OCI-LY7 (cell line): ENCODE data around the gene DENND5B.

ENCODE experiments used
- CTCF ChIP-seq: fragments of 200-600 bp; sonication (generic); conservative IDR thresholded peaks from 2 replicates; pipeline ENCODE4 v1.5.1; 2014; ENCODE audit warnings: mild to moderate bottlenecking, antibody characterized with exemption, low read length, moderate library complexity, mixed read lengths
- EZH2phosphoT487 ChIP-seq: fragments of 200-600 bp; sonication (generic); IDR thresholded peaks from 2 replicates; pipeline ENCODE4 v1.6.1; 2018; ENCODE audit warnings: low read depth, borderline replicate concordance, mild to moderate bottlenecking, mixed run types, antibody characterized with exemption, low read length, moderate library complexity, mixed read lengths

GRCh38 chr12:31585271-31585670 is 5.7 kb downstream of the DENND5B start:
- TF ChIP-seq EZH2phosphoT487: no peak
- TF ChIP-seq CTCF: no peak
